Neutrophil (primary cell): ENCODE results near the gene STAT6.

Source experiments
- H3K27ac ChIP-seq: fragments of 200-600 bp; sonication (generic); 2 replicates; pipeline ENCODE4 v1.5.1; 2016; ENCODE audit warnings: mild to moderate bottlenecking, moderate library complexity
- H3K27me3 ChIP-seq: fragments of 200-600 bp; sonication (generic); 2 replicates; pipeline ENCODE4 v1.6.0; 2016; ENCODE audit warnings: mild to moderate bottlenecking
- H3K36me3 ChIP-seq: fragments of 200-600 bp; sonication (generic); 2 replicates; pipeline ENCODE4 v1.5.1; 2017
- H3K4me1 ChIP-seq, 2 experiments: fragments of 200-600 bp in 1 of 2; sonication (generic) in 1 of 2; 1 replicate in 1 of 2; 2 replicates in 1 of 2; pipeline versions ENCODE4 v1.5.1 to v1.6.1; 2013 to 2016; ENCODE audit warnings: low read depth in 1 of 2, low read length in 1 of 2, mild to moderate bottlenecking in 1 of 2, moderate library complexity in 1 of 2; ENCODE audit not compliant: control insufficient read depth in 1 of 2, insufficient read depth in 1 of 2
- H3K4me3 ChIP-seq, 2 experiments: fragments of 200-600 bp in 1 of 2; sonication (generic) in 1 of 2; 1 replicate in 1 of 2; 2 replicates in 1 of 2; pipeline ENCODE4 v1.5.1; 2013 to 2016; ENCODE audit warnings: low read depth in 1 of 2, low read length in 1 of 2, mild to moderate bottlenecking in 1 of 2, moderate library complexity in 1 of 2
- H3K9me3 ChIP-seq: fragments of 200-600 bp; sonication (generic); 2 replicates; pipeline ENCODE4 v1.5.1; 2016
- TF ChIP-seq, protein P1 (sequence below): fragments of 200-600 bp; sonication (generic); IDR thresholded peaks from 2 replicates; pipeline ENCODE4 v1.5.1; 2016; ENCODE audit warnings: antibody characterized with exemption

STAT6 gene

GRCh38 chr12:57148469-57149244 is 37.5 kb upstream of the STAT6 start:
- Histone ChIP-seq H3K9me3 (no peaks in the 10 kb centered on the region), H3K36me3 (no peaks in the 10 kb centered on the region), H3K4me1 (peaks cover 11 to 16% of the 10 kb centered on the region in 2 experiments), H3K27me3 (no peaks in the 10 kb centered on the region), H3K27ac (no peak overlapping the region), H3K4me3 (no peak overlapping the region)
- TF ChIP-seq, protein P1, sequence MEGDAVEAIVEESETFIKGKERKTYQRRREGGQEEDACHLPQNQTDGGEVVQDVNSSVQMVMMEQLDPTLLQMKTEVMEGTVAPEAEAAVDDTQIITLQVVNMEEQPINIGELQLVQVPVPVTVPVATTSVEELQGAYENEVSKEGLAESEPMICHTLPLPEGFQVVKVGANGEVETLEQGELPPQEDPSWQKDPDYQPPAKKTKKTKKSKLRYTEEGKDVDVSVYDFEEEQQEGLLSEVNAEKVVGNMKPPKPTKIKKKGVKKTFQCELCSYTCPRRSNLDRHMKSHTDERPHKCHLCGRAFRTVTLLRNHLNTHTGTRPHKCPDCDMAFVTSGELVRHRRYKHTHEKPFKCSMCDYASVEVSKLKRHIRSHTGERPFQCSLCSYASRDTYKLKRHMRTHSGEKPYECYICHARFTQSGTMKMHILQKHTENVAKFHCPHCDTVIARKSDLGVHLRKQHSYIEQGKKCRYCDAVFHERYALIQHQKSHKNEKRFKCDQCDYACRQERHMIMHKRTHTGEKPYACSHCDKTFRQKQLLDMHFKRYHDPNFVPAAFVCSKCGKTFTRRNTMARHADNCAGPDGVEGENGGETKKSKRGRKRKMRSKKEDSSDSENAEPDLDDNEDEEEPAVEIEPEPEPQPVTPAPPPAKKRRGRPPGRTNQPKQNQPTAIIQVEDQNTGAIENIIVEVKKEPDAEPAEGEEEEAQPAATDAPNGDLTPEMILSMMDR: no peak

DNA sequence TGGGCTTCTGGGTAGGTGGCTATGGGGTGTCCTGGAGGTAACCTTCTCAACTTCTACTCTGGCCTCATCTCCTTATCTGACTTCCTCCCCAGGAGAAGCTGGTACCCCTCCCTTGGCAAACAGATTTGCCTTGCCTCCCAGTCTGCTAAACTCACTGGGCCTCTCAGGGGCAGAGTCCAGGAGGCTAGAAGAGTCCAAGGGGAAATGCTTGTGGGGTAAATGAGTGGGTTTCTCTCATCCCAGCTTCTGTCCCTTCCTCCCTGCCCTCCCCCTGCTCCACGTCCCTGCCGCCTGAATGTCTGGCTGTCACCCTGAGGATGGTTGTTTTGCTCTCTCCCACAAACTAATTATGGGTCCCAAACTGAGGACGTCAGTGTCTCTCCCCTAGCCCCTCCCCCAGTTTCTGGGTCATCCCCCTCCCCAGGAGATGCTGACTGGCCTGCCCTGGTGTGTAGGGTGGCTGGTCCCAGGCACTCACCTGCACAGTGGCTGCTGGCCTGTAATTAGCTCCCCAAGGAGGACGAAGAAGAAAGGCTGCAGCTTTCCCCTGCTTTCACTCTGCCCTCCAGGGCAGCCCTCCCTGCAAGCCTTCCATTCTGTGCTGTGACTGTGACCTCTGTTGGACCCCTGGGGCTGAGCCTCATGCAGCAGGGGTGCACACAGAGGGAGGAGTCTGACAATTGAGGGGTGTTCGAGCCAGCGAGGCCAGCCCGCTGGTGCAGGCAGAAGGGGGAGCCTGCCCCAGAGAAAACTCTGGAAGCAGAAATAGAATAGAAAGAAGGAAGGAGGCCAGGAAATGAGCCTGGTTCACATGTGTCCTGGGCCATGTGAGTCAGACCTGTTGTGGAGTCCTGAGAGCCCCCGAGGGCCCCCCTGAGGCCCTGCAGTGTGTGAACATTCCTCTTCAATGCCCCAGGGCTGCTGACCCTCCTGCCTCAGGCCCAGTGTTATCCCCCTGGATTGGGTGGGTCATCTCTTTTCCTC is 36.1 kb upstream of the STAT6 start, which contains the start of gene LRP1-AS:
Gene LRP1-AS, minus strand, starts transcription at position 659 of the 984 bp plus-strand sequence.
- Histone ChIP-seq H3K27me3 (no peaks in the 10 kb centered on the region), H3K9me3 (no peaks in the 10 kb centered on the region), H3K4me1 (peaks cover 11 to 12% of the 10 kb centered on the region in 2 experiments), H3K4me3 (no peak within 1 kb of the TSS), H3K36me3 (no peaks in the 10 kb centered on the region), H3K27ac (no peak within 1 kb of the TSS)
- TF ChIP-seq, protein P1: no peak

DNA sequence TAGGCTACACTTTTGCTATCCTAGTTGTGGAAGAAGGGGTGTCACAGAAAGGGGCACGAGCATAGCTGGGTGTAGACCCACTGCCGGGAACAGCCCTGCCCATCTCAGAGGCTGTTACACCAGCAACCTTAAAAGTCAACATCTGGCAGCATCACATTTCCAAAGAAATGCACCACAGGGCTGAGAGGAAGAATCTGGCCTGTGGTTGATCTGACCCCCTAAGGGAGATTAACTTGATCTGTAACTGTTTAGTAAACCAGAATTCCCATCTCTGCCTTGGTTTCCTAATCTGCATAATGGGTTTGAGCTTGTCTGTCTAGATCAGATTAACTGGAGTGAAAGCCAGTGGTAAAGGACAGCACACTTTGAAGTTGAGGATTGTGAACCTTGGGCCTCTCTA is 34.9 kb upstream of the STAT6 start:
- Histone ChIP-seq H3K4me1 (peaks cover 11 to 12% of the 10 kb centered on the region in 2 experiments), H3K9me3 (no peaks in the 10 kb centered on the region), H3K27ac (no peak overlapping the region), H3K27me3 (no peaks in the 10 kb centered on the region), H3K36me3 (no peaks in the 10 kb centered on the region), H3K4me3 (no peak overlapping the region)
- TF ChIP-seq, protein P1: no peak

- no peaks in the 10 kb centered on the region for H3K27me3 ChIP-seq
- TF ChIP-seq, protein P1: no peak
- H3K27ac ChIP-seq: no peak overlapping the region
- H3K4me3 ChIP-seq: no peak overlapping the region
- H3K9me3 ChIP-seq: no peaks in the 10 kb centered on the region
- H3K4me1 ChIP-seq: peaks cover 11 to 12% of the 10 kb centered on the region in 2 experiments
- no peaks in the 10 kb centered on the region for H3K36me3 ChIP-seq
These were observed 34.4 kb upstream of the STAT6 start for GRCh38 chr12:57145460-57146059.

DNA sequence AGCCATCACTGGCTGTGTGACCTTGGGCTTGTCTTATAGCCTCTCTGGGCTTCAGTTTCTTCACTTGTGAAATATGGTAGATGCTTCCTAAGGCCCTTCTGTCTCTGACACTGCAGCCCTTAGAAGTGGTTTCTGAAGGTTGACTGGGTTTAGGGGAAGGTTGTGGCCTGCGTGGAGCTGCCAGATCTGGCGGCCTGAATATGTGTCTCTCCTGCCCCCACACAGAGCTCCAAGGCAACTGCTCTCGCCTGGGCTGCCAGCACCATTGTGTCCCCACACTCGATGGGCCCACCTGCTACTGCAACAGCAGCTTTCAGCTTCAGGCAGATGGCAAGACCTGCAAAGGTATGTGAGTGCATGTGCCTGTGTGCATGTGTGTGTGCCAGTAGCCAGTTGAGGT is 32.3 kb upstream of the STAT6 start:
- H3K4me3 ChIP-seq: no peak overlapping the region
- peaks cover 0 to 3% of the 10 kb centered on the region in 2 experiments for H3K4me1 ChIP-seq
- H3K36me3 ChIP-seq: no peaks in the 10 kb centered on the region
- H3K9me3 ChIP-seq: no peaks in the 10 kb centered on the region
- TF ChIP-seq, protein P1: no peak
- H3K27me3 ChIP-seq: no peaks in the 10 kb centered on the region
- H3K27ac ChIP-seq: no peak overlapping the region
